CD4-positive, alpha-beta T cell treated with Interleukin-10 for 1 hour (primary cell): ENCODE data around the gene MST1R.
"Not testable (repeated sequence)": the region's sequence is repeated elsewhere in the genome, so short reads cannot be mapped to it uniquely, and the experiment has no call there.

Experiments
- DNase-seq: peaks from one replicate; pipeline ENCODE4 v3.0.0-alpha.2; 2020

Gene MST1R

GRCh38 chr3:49903451-49904424 lies at the start of gene MST1R:
MST1R (minus strand) TSS chr3:49903873; CDS start chr3:49903609, 264 bp downstream.
- peak; percentile 86 for DNase-seq

GRCh38 chr3:49952924-49953323 lies 49.3 kb upstream of the MST1R start:
- DNase-seq, result no peak

GRCh38 chr3:49942651-49943050 lies 39.0 kb upstream of the MST1R start:
- no peak for DNase-seq

GRCh38 chr3:49940667-49941249 lies 37.1 kb upstream of the MST1R start:
- no peak for DNase-seq

- DNase-seq, result peak; percentile 95
Measured at GRCh38 chr3:49939858-49940666, 36.4 kb upstream of the MST1R start, which contains the start of gene RBM6. RBM6 (plus strand) TSS chr3:49940150; CDS start chr3:49962642, 22,492 bp downstream.

- no peak for DNase-seq
Measured at GRCh38 chr3:49937090-49937489, 33.4 kb upstream of the MST1R start.

- DNase-seq, result not testable (repeated sequence)
Measured at GRCh38 chr3:49932281-49932680, 28.6 kb upstream of the MST1R start.

GRCh38 chr3:49930922-49931321 lies 27.2 kb upstream of the MST1R start:
- no peak for DNase-seq

GRCh38 chr3:49930168-49930690 lies 26.6 kb upstream of the MST1R start:
- DNase-seq, result no peak

GRCh38 chr3:49929291-49930167 lies 25.9 kb upstream of the MST1R start, which contains the start of gene MON1A:
MON1A (minus strand) TSS chr3:49929811; CDS start chr3:49913346, 16,465 bp downstream.
- DNase-seq, result peak; percentile 91

GRCh38 chr3:49928481-49929017 lies 24.9 kb upstream of the MST1R start:
- no peak for DNase-seq

- no peak for DNase-seq
Measured at GRCh38 chr3:49927798-49928197, 24.1 kb upstream of the MST1R start.

- no peak for DNase-seq
Measured at GRCh38 chr3:49926117-49926728, 22.6 kb upstream of the MST1R start.

- DNase-seq, result no peak
Measured at GRCh38 chr3:49925485-49925884, 21.8 kb upstream of the MST1R start.

- no peak for DNase-seq
Measured at GRCh38 chr3:49924683-49925082, 21.0 kb upstream of the MST1R start.

- not testable (repeated sequence) for DNase-seq
Measured at GRCh38 chr3:49917806-49918590, 14.3 kb upstream of the MST1R start.

GRCh38 chr3:49916686-49917085 lies 13.0 kb upstream of the MST1R start:
- no peak for DNase-seq

GRCh38 chr3:49914906-49915305 lies 11.2 kb upstream of the MST1R start:
- DNase-seq, result no peak

GRCh38 chr3:49912881-49913281 lies 9.2 kb upstream of the MST1R start:
- no peak for DNase-seq

GRCh38 chr3:49911611-49912010 lies 7.9 kb upstream of the MST1R start:
- no peak for DNase-seq
